ENCODE data around the gene OR2V2. TPM values are rescaled to one million over a fixed set of nuclear protein-coding genes. Genes with fewer than 3 reads are reported as not detected.
"Not testable (repeated sequence)": the region's sequence is repeated elsewhere in the genome, so short reads cannot be mapped to it uniquely, and the experiment has no call there.

The OR2V2 gene
- polyA plus RNA-seq: not detected in 2 replicates
- polyA minus RNA-seq: not detected in 2 replicates

- H3K9me3 ChIP-seq (ENCODE audit: low read length); H3K9ac ChIP-seq (ENCODE audit: low read length); H3K4me3 ChIP-seq (ENCODE audit: low read length); H3F3A ChIP-seq (ENCODE audit: insufficient read depth, low read length, poor library complexity, severe bottlenecking); H3K79me2 ChIP-seq (replicated peaks; ENCODE audit: insufficient read depth, low read length); H4K20me1 ChIP-seq (ENCODE audit: insufficient read depth); H3K9me2 ChIP-seq (ENCODE audit: insufficient read depth, low read length); H3K4me2 ChIP-seq (ENCODE audit: low read length); H3K27ac ChIP-seq (ENCODE audit: low read length); H3K27me3 ChIP-seq (ENCODE audit: insufficient read depth, low read depth, low read length); H3K36me3 ChIP-seq (ENCODE audit: insufficient read depth, low read length); H2AFZ ChIP-seq (ENCODE audit: low read depth, low read length): not testable (repeated sequence)
These were observed at the start of gene OR2V2 for GRCh38 chr5:181146927-181147636. OR2V2 (plus strand) TSS chr5:181147586; CDS start chr5:181154943, 7,357 bp downstream.

DNA sequence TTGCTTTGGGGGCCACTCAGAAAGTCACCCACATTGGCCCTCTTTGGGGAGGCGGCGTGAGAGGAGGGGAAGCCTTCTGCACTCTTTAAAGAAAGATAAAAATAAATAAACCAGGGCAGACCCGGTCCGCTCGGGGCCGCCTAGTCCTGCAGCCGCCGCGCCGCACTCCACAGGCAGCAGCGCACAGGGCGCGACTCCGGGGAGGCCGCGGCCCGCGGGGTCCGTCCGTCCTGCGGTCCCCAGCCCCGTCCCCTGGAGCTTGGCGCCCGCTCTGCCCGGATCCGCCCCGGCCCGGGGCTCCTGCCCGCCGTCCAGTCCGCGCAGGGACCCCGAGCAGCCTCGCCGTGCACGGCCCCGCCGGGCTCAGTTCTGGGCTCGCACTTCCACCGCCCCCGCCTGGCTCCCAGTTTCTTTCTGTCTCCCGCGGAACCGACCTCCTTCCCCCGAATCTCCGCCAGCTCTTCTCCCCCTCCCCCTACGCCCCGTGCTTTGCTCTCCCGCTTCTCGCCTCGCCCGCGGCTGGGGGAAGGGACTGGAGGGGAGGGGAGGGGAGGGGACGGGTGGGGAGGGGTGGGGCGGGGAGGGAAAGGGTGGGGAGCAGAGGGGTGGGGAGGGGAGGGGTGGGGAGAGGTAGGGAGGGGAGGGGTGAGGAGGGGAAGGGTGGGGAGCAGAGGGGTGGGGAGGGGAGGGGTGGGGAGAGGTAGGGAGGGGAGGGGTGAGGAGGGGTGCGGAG is 49.5 kb upstream of the OR2V2 start:
- not testable (repeated sequence) for H4K20me1 ChIP-seq (ENCODE audit: insufficient read depth); H3K36me3 ChIP-seq (ENCODE audit: insufficient read depth, low read length); H3K4me2 ChIP-seq (ENCODE audit: low read length); H3K4me3 ChIP-seq (ENCODE audit: low read length); H3K27ac ChIP-seq (ENCODE audit: low read length); H3K9me2 ChIP-seq (ENCODE audit: insufficient read depth, low read length); H3K9ac ChIP-seq (ENCODE audit: low read length); H3F3A ChIP-seq (ENCODE audit: insufficient read depth, low read length, poor library complexity, severe bottlenecking); H3K9me3 ChIP-seq (ENCODE audit: low read length); H3K79me2 ChIP-seq (replicated peaks; ENCODE audit: insufficient read depth, low read length); H2AFZ ChIP-seq (ENCODE audit: low read depth, low read length)
- peaks cover 20% of the 10 kb centered on the region for H3K27me3 ChIP-seq (ENCODE audit: insufficient read depth, low read depth, low read length)

- peaks cover 20% of the 10 kb centered on the region for H3K27me3 ChIP-seq (ENCODE audit: insufficient read depth, low read depth, low read length)
- no peaks in the 10 kb centered on the region for H3K36me3 ChIP-seq (ENCODE audit: insufficient read depth, low read length)
- no peaks in the 10 kb centered on the region for H3K79me2 ChIP-seq (replicated peaks; ENCODE audit: insufficient read depth, low read length)
- H3K9ac ChIP-seq (ENCODE audit: low read length): no peak overlapping the region
- TF ChIP-seq EZH2 (IDR thresholded peaks at IDR 0.05; ENCODE audit: borderline replicate concordance, insufficient read depth, low read length, poor library complexity, severe bottlenecking) (no peak), RAD21 (conservative IDR thresholded peaks at IDR 0.05) (no peak), POLR2AphosphoS5 (IDR thresholded peaks at IDR 0.05) (no peak), REST (IDR thresholded peaks at IDR 0.05; ENCODE audit: borderline replicate concordance) (no peak), SMC3 (conservative IDR thresholded peaks at IDR 0.05; ENCODE audit: poor library complexity) (no peak), EP300 (conservative IDR thresholded peaks at IDR 0.05; ENCODE audit: poor library complexity, severe bottlenecking) (no peak), TAF1 (IDR thresholded peaks at IDR 0.05; ENCODE audit: low read depth) (no peak), MXI1 (conservative IDR thresholded peaks at IDR 0.05; ENCODE audit: poor library complexity, severe bottlenecking) (no peak)
- TF ChIP-seq, protein P1, sequence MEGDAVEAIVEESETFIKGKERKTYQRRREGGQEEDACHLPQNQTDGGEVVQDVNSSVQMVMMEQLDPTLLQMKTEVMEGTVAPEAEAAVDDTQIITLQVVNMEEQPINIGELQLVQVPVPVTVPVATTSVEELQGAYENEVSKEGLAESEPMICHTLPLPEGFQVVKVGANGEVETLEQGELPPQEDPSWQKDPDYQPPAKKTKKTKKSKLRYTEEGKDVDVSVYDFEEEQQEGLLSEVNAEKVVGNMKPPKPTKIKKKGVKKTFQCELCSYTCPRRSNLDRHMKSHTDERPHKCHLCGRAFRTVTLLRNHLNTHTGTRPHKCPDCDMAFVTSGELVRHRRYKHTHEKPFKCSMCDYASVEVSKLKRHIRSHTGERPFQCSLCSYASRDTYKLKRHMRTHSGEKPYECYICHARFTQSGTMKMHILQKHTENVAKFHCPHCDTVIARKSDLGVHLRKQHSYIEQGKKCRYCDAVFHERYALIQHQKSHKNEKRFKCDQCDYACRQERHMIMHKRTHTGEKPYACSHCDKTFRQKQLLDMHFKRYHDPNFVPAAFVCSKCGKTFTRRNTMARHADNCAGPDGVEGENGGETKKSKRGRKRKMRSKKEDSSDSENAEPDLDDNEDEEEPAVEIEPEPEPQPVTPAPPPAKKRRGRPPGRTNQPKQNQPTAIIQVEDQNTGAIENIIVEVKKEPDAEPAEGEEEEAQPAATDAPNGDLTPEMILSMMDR (IDR thresholded peaks at IDR 0.05; ENCODE audit: poor library complexity, severe bottlenecking): no peak
- no peak overlapping the region for H3K27ac ChIP-seq (ENCODE audit: low read length)
- H3K9me3 ChIP-seq (ENCODE audit: low read length): no peaks in the 10 kb centered on the region
- no peak overlapping the region for H3K4me3 ChIP-seq (ENCODE audit: low read length)
- H3F3A ChIP-seq (ENCODE audit: insufficient read depth, low read length, poor library complexity, severe bottlenecking): no peaks in the 10 kb centered on the region
- no peak overlapping the region for H2AFZ ChIP-seq (ENCODE audit: low read depth, low read length)
- H3K4me2 ChIP-seq (ENCODE audit: low read length): no peak overlapping the region
- no peaks in the 10 kb centered on the region for H3K9me2 ChIP-seq (ENCODE audit: insufficient read depth, low read length)
- no peaks in the 10 kb centered on the region for H4K20me1 ChIP-seq (ENCODE audit: insufficient read depth)
These were observed 48.4 kb upstream of the OR2V2 start for GRCh38 chr5:181098762-181099601.
